ENCODE results near the gene CCNQ. TPM values are rescaled to one million over a fixed set of nuclear protein-coding genes. Genes with fewer than 3 reads are reported as not detected.
A peak's percentile ranks its signal among the peaks of the same experiment; 100 is the strongest.

CCNQ gene
- polyA plus RNA-seq, 1 donor (not counting 4 experiments of a cell fraction or from before 2014, with no cell fraction given), result 31.1 TPM

GRCh38 chrX:153609917-153610835, 11.2 kb upstream of the CCNQ start:
- Histone ChIP-seq H3K36me3 (ENCODE audit: control insufficient read depth in 2 of 2, extremely low read depth in 1 of 2, insufficient read depth in 2 of 2, low read length in 2 of 2) (no peaks in the 10 kb centered on the region), H3K4me3 (ENCODE audit: control insufficient read depth in 2 of 3, extremely low read depth in 1 of 3, insufficient read depth in 2 of 3, low read depth in 1 of 3, low read length in 3 of 3) (peak overlapping the region in 1 of 3 experiments; percentile 21), H2AFZ (ENCODE audit: control insufficient read depth, low read length) (no peak overlapping the region), H4K20me1 (ENCODE audit: control insufficient read depth, extremely low read depth, insufficient read depth, low read length) (no peaks in the 10 kb centered on the region), H3K9ac (ENCODE audit: control insufficient read depth, extremely low read depth, insufficient read depth, low read length) (no peak overlapping the region), H3K4me1 (ENCODE audit: control insufficient read depth, extremely low read depth, insufficient read depth, low read length) (no peaks in the 10 kb centered on the region), H3K27me3 (ENCODE audit: control insufficient read depth, extremely low read depth, insufficient read depth, low read length) (no peaks in the 10 kb centered on the region), H3K9me1 (ENCODE audit: control insufficient read depth, extremely low read depth, insufficient read depth, low read length) (no peaks in the 10 kb centered on the region), H3K79me2 (ENCODE audit: control insufficient read depth, insufficient read depth, low read length) (no peaks in the 10 kb centered on the region), H3K4me2 (ENCODE audit: control insufficient read depth, extremely low read depth, insufficient read depth, low read depth, low read length) (peak overlapping the region; percentile 2), H3K27ac (ENCODE audit: control insufficient read depth, insufficient read depth, low read length) (no peak overlapping the region), H3K9me3 (ENCODE audit: control insufficient read depth, low read depth, low read length) (no peaks in the 10 kb centered on the region)
- TF ChIP-seq EZH2 (IDR thresholded peaks at IDR 0.05; ENCODE audit: low read length) (no peak), CTCF (optimal IDR thresholded peaks at IDR 0.05 in 1 of 3, IDR thresholded peaks at IDR 0.05 in 1 of 3, conservative IDR thresholded peaks at IDR 0.05 in 1 of 3; ENCODE audit: extremely low read depth in 1 of 3, insufficient read depth in 2 of 3, low read length in 3 of 3) (peak; percentile 36 to 89 (median 81))
- FAIRE-seq (no peak), DNase-seq (ENCODE audit: low read depth, low spot score) (no peak)
- dilution Hi-C loops (cut with MboI; ENCODE audit: extremely low pct_ligation_motif_present, low sequenced_read_pairs), result no loop called here

DNA sequence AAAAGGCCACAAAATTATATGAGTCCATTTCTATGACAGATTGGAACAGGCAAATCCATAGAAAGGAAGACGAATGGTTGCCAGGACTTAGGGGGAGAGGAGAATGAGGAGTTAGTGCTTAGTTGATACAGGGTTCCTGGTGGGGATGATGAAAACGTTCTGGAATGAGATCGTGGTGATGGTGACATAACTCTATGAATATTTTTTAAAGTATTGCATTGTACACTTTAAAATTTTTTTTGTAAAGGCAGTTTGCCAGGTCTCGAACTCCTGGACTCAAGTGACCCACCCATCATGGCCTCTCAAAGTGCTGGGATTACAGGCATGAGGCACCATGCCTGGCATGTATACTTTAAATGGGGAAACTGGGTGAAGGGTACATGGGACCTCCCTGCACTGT, 9.9 kb upstream of the CCNQ start:
- TF ChIP-seq CTCF (optimal IDR thresholded peaks at IDR 0.05 in 1 of 3, IDR thresholded peaks at IDR 0.05 in 1 of 3, conservative IDR thresholded peaks at IDR 0.05 in 1 of 3; ENCODE audit: extremely low read depth in 1 of 3, insufficient read depth in 2 of 3, low read length in 3 of 3) (no peak), EZH2 (IDR thresholded peaks at IDR 0.05; ENCODE audit: low read length) (no peak)
- FAIRE-seq, result no peak
- no peaks in the 10 kb centered on the region for H3K9me1 ChIP-seq (ENCODE audit: control insufficient read depth, extremely low read depth, insufficient read depth, low read length)
- H3K27me3 ChIP-seq (ENCODE audit: control insufficient read depth, extremely low read depth, insufficient read depth, low read length), result no peaks in the 10 kb centered on the region
- dilution Hi-C loops (cut with MboI; ENCODE audit: extremely low pct_ligation_motif_present, low sequenced_read_pairs), result no loop called here
- DNase-seq (ENCODE audit: low read depth, low spot score), result no peak
- H3K27ac ChIP-seq (ENCODE audit: control insufficient read depth, insufficient read depth, low read length), result no peak overlapping the region
- H4K20me1 ChIP-seq (ENCODE audit: control insufficient read depth, extremely low read depth, insufficient read depth, low read length), result no peaks in the 10 kb centered on the region
- H2AFZ ChIP-seq (ENCODE audit: control insufficient read depth, low read length), result no peak overlapping the region
- no peak overlapping the region for H3K4me3 ChIP-seq (ENCODE audit: control insufficient read depth in 2 of 3, extremely low read depth in 1 of 3, insufficient read depth in 2 of 3, low read depth in 1 of 3, low read length in 3 of 3)
- H3K9ac ChIP-seq (ENCODE audit: control insufficient read depth, extremely low read depth, insufficient read depth, low read length), result no peak overlapping the region
- H3K79me2 ChIP-seq (ENCODE audit: control insufficient read depth, insufficient read depth, low read length), result no peaks in the 10 kb centered on the region
- no peaks in the 10 kb centered on the region for H3K9me3 ChIP-seq (ENCODE audit: control insufficient read depth, low read depth, low read length)
- no peaks in the 10 kb centered on the region for H3K36me3 ChIP-seq (ENCODE audit: control insufficient read depth in 2 of 2, extremely low read depth in 1 of 2, insufficient read depth in 2 of 2, low read length in 2 of 2)
- no peak overlapping the region for H3K4me2 ChIP-seq (ENCODE audit: control insufficient read depth, extremely low read depth, insufficient read depth, low read depth, low read length)
- H3K4me1 ChIP-seq (ENCODE audit: control insufficient read depth, extremely low read depth, insufficient read depth, low read length), result no peaks in the 10 kb centered on the region
